ENCODE data around the gene FOXK2.

- no peak for TF ChIP-seq EZH2phosphoT487 (IDR thresholded peaks at IDR 0.05; ENCODE audit: insufficient read depth, low read depth)
- no peak for TF ChIP-seq EZH2 (IDR thresholded peaks at IDR 0.05; ENCODE audit: insufficient read depth, poor library complexity, severe bottlenecking)
Observed at GRCh38 chr17:82566129-82566960, 46.8 kb downstream of the FOXK2 start.

Data from GM23248 (cell line).